CD4-positive, alpha-beta T cell treated with Interleukin-6 at 100 ng/mL for 8 hours (primary cell): ENCODE data around the gene SV2C.
"Not testable (repeated sequence)": the region's sequence is repeated elsewhere in the genome, so short reads cannot be mapped to it uniquely, and the experiment has no call there.

Experiments used
- DNase-seq: peaks from one replicate; pipeline ENCODE4 v3.0.0-alpha.2; 2020; ENCODE audit warnings: mixed read lengths, low spot score

The SV2C gene

DNA sequence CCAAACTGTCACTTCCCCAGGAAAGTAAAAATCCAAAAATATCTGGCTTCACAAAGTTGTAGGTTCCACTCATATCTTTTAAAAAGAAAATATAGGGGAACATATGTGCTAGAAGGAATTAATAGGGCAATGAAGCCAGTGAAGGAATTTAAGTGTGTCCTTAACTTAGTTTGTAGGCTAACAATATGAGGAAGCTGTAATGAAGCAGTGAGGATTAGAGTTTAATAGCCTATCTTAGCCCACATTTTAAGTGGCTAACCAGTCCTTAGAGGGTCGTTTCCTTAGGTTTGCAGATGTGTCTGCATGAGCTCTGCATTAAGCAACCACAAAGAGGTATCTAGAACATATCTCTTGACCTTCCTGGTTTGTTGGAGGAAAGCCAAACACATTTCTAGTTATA is 218.7 kb downstream of the SV2C start:
- not testable (repeated sequence) for DNase-seq

DNA sequence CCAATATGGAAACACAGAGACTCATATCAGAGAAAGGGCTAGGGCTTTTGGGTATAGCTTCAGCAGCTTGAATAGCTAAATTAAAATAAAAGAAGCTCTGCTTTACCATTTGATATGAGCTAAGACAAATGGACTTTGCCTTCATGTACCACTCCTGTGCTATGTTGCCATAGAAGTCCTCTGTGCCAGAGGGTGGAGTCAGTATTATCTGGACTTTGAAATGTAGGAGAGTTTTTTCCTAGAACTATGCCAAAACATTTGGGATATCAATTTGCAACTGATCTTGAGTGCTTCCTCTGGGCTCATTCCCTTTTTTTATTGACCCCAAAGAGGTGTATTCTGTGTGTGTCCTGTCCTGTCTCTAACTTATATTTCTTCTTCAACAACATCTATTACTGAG is 219.5 kb downstream of the SV2C start:
- not testable (repeated sequence) for DNase-seq

DNA sequence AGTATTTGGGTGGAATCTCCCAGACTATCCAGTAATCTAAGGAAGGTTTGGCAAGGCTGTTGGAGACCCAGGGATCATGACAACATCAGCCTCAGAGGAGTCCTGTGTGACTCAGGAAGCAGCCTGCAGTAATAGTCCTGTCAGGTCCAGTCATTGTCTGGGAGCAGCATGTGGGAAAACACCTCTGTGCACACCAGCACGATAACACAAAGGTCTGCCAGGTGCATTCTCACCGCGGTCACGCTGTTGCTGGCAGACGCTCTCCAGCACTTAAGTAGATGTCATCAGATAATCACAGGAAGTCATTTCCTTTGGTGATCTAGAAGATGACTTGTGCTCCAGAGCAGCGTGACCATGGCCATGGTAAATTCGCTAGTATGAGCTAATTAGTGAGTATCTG is 220.7 kb downstream of the SV2C start:
- peak; percentile 33 for DNase-seq

DNA sequence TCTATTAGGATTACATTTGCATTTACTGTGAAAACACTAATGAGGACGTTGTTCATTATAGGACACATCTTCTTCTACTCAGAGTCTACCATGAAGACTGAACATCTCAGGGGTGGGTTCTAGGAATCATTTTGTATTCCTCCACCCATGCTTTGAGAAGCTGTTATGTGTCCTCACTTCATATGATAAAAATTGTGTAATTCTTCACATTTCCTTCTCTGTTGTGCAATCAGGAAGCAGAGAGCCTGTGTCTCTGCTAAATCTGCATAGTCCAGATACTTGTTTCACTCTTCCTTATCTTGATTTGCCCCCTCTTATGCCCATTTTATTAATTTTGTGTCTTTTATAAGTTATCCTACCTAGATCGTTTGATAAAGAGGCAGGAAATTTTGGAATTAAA is 222.1 kb downstream of the SV2C start:
- no peak for DNase-seq

DNA sequence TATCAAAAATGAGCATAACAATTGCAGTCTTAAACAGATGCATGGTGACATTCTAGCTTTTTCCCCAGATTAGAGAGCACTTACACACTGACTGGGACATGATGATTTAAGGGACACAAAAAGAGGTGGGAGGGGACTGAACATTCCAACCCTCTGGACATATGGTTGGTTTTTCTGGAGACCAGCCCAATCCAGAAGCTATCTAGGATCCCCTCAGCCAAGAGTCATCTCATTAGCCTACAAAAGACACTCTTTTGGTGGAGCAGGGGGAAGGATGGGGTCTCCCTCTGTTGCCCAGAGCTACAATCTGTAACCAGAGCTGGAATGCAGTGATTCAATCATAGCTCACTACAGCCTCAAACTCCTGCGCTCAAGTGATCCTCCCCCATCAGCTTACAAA is 222.6 kb downstream of the SV2C start:
- no peak for DNase-seq

DNA sequence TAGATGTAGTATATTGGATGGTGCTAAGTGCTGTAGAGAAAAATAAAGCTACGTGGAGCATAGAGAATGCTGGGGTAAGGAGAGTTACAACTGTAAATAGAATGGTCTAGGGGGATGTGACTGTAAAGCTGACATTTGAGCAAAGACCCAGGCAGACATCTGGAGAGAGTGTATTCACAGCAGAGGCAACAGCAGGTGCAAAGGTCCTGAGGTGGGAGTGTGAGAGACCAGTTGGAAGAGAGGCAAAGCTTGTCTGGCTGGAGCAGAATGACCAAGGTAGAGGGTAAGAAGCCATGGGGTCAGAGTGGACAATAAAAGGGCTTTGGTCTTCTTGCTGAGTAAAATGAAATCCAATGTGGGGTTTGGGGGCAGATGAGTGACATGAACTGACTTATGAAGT is 227.0 kb downstream of the SV2C start:
- no peak for DNase-seq

DNA sequence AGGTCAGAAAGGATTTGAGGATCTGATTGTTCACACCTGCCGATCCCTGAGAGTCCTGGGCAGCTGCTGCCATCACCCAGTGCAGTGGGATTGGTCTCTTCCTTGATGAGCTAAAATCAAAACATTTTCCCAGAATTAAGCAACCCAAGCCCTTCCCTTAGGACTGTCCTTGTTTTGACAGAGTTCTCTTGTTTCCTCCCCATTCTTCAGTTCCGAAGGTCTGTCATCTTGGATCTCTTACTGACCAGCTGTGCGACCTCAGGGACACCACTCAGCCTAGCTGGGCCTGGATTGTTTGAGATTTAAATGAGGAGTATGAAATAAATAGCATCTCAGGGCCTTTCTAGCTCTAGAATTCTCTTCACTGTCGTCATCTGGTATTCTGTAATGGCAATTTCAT is 229.6 kb downstream of the SV2C start:
- no peak for DNase-seq

DNA sequence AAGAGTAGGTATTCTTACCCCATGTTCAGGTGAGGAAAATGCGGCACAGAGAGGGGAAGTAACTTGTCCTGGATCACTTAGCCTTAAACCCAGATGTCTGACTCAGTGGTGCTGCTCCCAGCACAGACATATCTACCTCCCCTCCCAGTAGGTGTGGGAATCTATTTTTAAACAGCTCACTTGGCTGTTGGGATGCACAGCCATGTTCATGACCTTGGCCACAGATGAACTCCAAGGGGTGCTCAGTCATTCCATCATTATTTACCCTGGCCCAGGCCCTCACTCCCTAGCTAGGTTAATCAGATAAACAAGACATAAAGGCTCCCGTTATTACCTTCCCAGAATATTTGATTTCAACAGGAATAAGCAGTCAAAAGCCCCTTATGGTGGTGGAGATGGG is 231.5 kb downstream of the SV2C start:
- DNase-seq: no peak

DNA sequence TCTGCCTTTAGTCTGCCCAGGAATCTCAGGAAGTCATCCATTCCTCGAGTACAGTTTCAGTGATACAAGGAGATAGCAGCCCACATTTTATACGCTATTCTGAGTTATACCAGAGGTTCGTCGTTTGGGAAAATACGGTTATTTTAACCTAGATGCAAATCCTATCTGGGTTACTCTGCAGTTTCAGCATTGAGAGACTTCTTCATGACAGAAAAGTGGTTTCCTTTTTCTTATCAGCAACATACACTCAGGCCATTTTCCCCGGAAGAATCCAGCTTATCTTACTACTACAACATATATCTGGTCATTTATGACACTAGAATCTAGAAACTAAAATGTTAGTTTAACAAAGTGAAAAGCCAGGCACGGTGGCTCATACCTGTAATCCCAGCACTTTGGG is 236.5 kb downstream of the SV2C start:
- no peak for DNase-seq

DNA sequence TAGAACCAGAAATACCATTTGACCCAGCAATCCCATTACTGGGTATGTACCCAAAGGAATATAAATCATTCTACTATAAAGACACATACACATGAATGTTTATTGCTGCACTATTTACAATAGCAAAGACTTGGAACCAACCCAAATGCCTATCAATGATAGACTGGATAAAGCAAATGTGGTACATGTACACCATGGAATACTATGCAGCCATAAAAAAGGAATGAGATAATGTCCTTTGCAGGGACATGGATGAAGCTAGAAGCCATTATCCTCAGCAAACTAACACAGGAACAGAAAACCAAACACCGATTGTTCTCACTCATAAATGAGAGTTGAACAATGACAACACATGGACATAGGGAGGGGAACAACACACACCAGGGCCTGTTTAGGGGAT is 240.3 kb downstream of the SV2C start:
- DNase-seq: not testable (repeated sequence)

DNA sequence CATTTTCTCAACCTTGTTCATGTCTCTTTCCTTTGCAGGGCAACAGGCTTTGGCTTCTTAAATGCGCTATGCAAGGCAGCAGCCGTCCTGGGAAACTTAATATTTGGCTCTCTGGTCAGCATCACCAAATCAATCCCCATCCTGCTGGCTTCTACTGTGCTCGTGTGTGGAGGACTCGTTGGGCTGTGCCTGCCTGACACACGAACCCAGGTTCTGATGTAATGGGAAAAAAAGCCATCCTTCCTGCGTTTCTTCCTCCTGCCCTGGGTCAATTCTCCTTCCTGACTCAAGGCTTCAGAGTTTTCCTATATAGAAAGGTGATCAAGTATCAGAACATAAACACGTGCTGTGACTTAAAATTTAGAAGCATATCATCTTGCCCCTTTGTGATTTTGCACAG is 242.1 kb downstream of the SV2C start:
- DNase-seq: no peak

DNA sequence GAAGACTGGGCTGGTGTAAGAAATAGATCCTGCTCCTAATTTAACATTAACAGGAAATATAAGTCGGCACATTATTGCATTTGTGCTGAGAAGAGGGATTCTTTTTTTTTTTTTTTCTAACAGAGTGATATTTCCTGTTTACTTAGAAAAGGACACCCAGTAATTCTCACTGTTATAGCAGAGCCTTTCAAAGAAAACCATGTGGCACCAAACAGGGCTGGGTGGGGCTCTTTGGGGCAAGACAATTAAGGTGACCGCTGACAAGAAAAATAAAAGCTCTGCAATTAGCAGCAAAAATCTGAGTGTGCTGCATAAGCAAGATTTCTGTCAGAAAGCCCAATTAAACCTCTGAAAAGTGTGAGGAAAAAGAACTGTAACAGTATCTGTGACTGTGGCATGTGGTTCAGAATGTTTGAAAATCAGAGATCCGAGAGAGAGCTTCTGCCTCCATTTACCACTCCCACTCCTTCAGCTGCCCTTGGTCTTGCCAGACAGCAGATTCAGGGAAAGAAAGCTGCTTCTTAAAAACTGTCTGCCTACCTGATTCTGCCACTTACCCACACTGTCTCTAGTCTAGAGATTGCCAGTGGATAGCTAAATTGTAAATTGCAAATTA is 242.8 kb downstream of the SV2C start:
- DNase-seq: peak; percentile 67

DNA sequence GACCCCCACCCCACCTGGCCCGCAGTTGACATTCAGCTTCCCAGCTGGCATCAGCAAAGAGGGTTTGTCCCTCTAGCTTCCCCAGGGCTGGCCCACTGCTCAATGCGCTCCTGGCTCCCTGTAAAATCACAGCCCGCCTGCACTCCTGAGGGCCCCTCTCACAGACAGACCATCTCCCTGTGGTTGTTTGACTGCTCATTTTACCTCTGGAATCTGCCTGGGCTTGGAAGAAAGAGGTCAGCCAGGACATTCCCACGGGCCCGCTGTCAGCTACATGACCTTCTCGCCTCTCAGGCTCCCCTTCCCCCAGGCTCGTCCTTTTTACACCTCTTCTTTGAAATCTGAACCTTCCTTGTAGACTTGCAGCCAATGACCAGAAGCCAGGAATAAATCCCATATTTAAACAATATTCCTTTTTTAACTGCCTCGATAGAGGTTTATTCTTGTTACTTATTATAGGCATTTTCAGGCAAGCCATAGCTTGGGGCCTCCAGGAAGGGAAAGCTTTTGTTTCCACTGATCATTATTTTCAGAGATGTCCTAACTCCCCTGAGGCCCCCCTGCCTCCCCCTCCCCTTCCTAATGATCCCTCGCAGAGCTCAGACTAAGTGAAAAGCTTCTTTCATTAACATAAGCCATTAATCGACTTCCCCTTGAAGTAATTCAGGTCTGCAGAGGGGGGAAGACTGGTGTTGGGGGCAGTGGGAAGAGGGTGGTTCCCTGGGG is 243.6 kb downstream of the SV2C start:
- no peak for DNase-seq

DNA sequence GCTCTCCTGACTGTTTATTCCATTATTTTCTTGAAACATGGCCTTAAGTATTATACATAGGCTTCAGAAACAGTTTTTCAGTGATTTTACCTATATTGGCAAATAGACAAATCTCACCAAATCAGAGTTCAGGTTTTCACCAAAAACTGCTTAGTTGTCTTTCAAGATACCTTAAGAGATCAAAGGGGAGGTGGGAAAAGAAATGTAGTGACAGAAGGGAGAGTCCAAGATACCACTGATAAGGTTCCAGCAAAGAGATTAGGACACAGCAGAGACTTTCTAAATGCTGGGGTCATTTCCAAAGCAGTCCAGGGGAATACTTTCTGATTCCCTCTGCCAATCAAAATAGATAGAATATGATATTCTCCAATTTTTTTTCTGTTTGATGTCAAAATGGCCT is 246.2 kb downstream of the SV2C start:
- no peak for DNase-seq

DNA sequence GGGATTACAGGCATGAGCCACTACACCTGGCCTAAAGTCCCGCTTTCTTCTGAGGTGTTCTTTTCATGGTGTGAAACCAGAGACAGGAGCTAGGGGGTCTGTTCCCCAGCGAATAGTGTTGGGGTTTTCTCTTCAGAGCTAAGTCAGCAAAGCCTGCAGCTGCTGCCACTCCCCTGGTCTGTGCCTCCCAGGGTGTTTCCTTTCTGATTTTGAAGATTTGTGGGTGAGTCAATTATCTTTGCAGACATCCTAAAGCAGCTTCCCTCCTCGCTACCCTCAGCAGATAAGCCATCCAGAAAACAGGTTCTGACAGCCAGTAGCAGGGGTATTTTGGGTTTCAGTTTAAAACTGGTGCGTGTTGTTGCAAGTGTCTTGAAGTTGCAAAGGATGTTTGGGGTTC is 247.9 kb downstream of the SV2C start:
- DNase-seq: peak; percentile 64

DNA sequence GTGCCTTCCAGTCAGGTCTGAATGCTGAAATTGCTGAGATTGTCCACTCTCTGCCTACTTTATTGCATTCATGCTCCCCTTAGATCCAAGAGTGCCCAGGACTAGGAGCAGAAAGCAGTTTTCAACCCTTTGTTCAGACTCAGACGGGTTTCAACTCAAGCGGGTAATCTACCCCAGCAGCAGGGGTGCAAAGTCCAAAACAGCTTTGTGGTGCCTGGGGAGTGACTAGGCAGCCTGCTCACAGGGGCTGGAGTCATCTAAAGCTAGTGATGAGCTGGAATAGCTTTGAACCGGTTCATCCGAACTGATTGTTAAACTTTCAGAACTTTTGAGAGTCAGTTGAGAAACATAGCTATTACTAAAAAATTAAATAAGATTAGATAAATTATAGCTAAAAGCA is 248.9 kb downstream of the SV2C start:
- DNase-seq: no peak

DNA sequence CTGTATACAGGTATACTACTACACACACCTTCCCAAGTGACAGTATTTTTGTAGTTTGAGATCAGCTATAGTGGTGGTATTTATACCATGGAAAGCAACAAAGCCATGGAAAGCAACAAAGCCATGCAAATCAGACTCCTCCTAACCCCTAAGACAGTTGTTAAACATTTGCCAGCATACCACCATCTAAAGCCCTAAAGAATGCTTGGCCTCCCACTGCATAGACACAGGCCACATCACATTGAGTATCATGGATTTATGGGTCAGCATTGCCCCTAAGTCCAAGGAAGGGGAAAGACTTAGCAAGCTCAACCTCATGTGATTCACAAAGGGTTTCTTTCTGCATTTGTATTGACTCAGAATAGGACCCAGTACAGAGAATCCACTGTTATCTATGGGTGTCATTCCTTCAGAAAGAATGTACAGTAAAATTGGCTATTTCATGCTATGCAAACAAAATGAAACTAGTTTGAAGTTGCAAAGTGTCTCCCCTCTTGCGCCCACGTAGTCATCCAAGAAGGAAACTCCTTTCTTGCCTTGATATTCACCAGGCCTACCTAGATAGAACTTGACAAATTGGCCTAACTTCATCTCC is 249.5 kb downstream of the SV2C start:
- no peak for DNase-seq

DNA sequence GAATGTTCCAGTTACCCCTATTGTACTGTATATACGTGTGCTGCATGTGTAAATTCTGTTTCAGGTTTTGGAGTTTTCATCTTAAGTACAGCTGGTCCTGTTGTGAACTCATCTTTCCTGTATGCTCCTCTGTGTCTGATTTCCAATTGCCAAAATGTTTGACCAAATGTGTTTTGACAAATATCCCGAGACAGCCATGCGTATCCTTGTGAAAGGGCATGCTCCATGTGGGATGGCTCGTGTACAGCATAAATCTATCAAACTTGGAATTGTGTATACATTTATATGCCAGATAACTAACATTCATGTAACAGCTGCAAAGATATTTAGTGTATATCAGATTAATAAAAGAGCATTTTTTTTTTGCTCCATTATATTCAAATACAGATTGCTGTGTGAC is 250.4 kb downstream of the SV2C start:
- no peak for DNase-seq

DNA sequence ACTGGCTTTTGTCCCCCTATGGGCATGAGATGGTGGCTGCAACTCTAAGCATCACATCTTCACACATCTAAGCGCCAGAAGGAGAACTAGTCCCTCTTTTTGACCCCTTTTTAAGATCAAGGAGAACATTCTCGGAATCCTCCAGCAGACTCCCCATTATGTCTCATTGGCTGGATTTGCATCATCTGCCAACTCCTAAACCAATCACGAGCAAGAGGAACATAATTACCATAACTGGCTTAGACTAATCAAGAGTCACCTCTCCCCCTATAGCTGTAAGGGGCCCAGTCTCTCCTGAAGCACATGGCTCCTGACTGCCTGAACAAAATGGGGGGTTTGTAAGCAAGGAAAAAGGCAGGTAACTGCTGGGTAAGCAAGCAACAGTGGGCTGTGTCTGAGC is 251.4 kb downstream of the SV2C start:
- DNase-seq: no peak

DNA sequence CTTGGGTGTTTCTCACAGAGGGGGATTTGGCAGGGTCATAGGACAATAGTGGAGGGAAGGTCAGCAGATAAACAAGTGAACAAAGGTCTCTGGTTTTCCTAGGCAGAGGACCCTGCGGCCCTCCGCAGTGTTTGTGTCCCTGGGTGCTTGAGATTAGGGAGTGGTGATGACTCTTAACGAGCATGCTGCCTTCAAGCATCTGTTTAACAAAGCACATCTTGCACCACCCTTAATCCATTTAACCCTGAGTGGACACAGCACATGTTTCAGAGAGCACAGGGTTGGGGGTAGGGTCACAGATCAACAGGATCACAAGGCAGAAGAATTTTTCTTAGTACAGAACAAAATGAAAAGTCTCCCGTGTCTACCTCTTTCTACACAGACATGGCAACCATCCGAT is 252.3 kb downstream of the SV2C start:
- not testable (repeated sequence) for DNase-seq

DNA sequence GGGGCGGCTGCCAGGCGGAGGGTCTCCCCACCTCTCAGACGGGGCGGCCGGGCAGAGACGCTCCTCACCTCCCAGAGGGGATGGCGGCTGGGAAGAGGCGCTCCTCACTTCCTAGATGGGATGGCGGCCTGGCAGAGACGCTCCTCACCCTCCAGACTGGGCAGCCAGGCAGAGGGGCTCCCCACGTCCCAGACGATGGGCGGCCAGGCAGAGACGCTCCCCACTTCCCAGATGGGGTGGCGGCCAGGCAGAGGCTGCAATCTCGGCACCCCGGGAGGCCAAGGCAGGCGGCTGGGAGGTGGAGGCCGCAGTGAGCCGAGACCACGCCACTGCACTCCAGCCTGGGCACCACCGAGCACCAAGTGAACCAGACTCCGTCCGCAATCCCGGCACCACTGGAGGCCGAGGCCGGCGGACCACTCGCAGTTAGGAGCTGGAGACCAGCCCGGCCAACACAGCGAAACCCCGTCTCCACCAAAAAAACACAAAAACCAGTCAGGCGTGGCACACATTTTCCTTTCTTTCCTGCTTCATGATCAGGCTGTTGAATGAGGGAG is 253.1 kb downstream of the SV2C start:
- DNase-seq: not testable (repeated sequence)

DNA sequence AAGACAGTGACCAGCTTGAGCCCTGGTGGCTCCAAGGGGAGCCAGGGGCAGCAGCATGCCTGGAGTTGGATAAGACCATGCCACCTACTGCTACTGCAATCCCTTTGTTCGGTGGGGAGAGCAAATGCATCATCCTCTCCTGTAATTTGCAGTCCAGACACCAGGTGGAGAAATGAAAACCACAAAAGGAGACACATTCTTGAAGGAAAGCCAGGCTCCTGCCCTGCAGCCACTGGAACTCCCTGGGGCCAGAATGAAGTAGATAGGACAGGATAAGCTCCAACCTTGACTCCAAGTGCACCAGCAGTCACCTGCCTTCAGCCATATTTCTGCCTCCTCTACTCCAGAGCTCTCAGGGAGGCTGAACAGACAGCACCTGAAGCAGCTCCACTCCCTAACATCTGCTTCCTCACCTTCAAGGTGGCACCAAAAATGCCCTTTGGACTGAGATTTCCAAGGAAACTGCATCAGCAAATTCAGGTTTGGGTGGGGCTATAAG is 254.8 kb downstream of the SV2C start:
- DNase-seq: peak; percentile 60

DNA sequence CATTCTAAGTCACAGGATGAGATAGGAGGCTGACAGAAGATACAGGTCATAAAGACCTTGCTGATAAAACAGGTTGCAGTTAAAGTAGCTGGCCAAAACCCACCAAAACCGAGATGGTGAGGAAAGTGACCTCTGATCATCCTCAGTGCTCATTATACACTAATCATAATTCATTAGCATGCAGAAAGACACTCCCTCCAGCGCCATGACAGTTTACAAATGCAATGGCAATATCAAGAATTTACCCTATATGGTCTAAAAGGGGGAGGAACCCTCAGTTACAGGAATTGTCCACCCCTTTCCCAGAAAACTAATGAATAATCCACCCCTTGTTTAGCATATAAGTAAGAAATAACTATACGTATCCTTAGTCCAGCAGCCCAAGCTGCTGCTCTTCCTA is 256.7 kb downstream of the SV2C start:
- no peak for DNase-seq
